Ishikawa (cell line): ENCODE data around the gene MAP3K2.

Experiments
- CEBPB ChIP-seq: IDR thresholded peaks from 2 replicates; pipeline ENCODE4 v1.6.1; 2012
- CREB1 ChIP-seq: IDR thresholded peaks from 2 replicates; pipeline ENCODE4 v1.6.1; 2012; ENCODE audit warnings: low read depth
- EGR1 ChIP-seq: IDR thresholded peaks from 2 replicates; pipeline ENCODE4 v1.6.1; 2012
- EP300 ChIP-seq: IDR thresholded peaks from 2 replicates; pipeline ENCODE4 v1.6.1; 2012; ENCODE audit warnings: borderline replicate concordance
- FOXM1 ChIP-seq: IDR thresholded peaks from 2 replicates; pipeline ENCODE4 v1.6.1; 2012; ENCODE audit warnings: low read depth, borderline replicate concordance
- NFIC ChIP-seq: IDR thresholded peaks from 2 replicates; pipeline ENCODE4 v1.6.1; 2012
- RAD21 ChIP-seq: IDR thresholded peaks from 2 replicates; pipeline ENCODE4 v1.6.1; 2012; ENCODE audit warnings: low read depth
- REST ChIP-seq: IDR thresholded peaks from 2 replicates; pipeline ENCODE4 v1.6.1; 2012; ENCODE audit warnings: low read depth, mild to moderate bottlenecking
- TAF1 ChIP-seq: IDR thresholded peaks from 2 replicates; pipeline ENCODE4 v1.6.1; 2012; ENCODE audit warnings: low read depth, mild to moderate bottlenecking
- TCF12 ChIP-seq: IDR thresholded peaks from 2 replicates; pipeline ENCODE4 v1.6.1; 2012; ENCODE audit warnings: low read depth
- TEAD4 ChIP-seq: IDR thresholded peaks from 2 replicates; pipeline ENCODE4 v1.6.1; 2012
- USF1 ChIP-seq: IDR thresholded peaks from 2 replicates; pipeline ENCODE4 v1.6.1; 2012
- YY1 ChIP-seq: IDR thresholded peaks from 2 replicates; pipeline ENCODE4 v1.6.1; 2012; ENCODE audit warnings: low read depth
- ZBTB7A ChIP-seq: IDR thresholded peaks from 2 replicates; pipeline ENCODE4 v1.6.1; 2012; ENCODE audit warnings: low read depth
- TF ChIP-seq, protein P1 (sequence below): IDR thresholded peaks from 2 replicates; pipeline ENCODE4 v1.6.1; 2012

Gene MAP3K2

DNA sequence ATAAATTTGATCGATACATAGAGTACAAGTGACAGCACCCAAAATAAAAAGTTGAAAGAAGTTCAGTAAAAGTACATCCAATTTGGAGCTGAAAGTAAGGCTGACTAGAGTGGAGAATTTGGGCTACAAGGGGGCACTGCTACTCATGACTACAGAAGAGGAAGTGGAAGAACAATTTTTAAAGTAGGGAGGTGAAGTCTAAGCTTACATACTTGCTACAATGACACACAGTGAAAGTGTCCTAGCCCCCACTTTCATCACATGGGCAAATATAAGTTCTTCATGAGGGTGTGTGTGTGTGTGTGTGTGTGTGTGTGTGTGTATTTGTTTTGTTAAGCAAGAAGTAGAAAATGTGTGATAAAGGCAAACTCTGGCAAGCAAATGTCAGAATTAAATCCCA, 45.7 kb downstream of the MAP3K2 start:
- TF ChIP-seq YY1 (no peak), RAD21 (no peak), TEAD4 (no peak), EP300 (no peak), REST (no peak), NFIC (no peak), TCF12 (no peak), EGR1 (no peak)
- TF ChIP-seq, protein P1, sequence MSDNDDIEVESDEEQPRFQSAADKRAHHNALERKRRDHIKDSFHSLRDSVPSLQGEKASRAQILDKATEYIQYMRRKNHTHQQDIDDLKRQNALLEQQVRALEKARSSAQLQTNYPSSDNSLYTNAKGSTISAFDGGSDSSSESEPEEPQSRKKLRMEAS: no peak

- TF ChIP-seq CREB1 (no peak), NFIC (no peak), TCF12 (no peak), TAF1 (no peak), YY1 (no peak), TEAD4 (no peak), RAD21 (no peak), EP300 (no peak), ZBTB7A (no peak), USF1 (no peak)
Observed at GRCh38 chr2:127332335-127332734, 55.4 kb downstream of the MAP3K2 start.

DNA sequence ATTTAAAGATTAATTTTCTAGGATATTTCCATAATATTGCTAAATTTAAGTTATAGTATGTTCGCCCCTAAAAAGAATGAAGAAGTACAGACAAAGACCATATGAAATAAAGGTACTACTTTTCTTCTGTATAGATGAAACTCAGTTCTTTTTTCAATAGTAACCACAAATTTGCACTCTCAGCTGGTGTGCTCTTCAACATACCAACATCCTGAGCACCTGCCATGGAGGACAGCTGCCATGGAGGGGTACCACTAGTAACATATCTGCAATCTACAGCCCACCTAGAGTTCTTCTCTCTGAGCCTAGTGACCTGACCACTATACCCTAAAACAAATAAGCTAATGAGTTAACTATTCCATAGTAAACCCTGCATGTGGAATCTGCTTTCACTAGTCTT, 57.0 kb downstream of the MAP3K2 start:
- TF ChIP-seq, protein P1: no peak
- TF ChIP-seq TCF12 (no peak), NFIC (no peak), RAD21 (no peak), EGR1 (no peak), FOXM1 (no peak), TEAD4 (no peak), CEBPB (no peak), YY1 (no peak), EP300 (no peak), CREB1 (no peak), ZBTB7A (no peak), REST (no peak), USF1 (no peak), TAF1 (no peak)

DNA sequence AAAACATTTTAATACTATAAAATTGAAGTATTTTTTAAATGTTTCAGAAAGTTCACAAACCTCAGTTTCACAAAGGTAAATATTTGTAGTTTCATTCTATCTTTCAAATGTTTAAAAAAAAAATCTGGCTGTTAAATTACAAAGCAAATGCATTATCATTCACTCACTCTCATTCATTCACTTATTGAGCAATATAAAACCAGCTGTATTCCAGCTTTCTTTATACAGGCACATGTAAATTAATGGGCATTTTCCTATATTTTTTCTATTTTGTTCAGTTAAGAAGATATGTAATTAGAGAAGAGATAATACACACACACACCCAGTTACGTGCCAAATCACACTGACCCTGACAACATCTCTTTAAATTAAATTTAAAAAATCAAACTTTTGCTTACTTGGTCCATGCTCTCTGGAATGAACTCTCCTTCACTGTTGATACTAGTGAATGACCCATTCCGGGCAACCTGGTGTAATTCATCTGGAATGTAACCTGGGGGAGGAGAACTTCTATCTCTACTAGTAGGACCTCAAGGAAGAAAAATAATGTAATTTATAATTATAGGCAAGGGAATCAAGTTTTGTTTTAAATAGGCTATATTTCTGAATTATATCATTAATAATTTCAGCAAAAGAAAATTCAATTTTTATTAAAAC, 61.4 kb downstream of the MAP3K2 start:
- TF ChIP-seq ZBTB7A (no peak), NFIC (no peak), EGR1 (no peak), TEAD4 (no peak), CREB1 (no peak), TCF12 (no peak)

- TF ChIP-seq REST (no peak), FOXM1 (no peak), EGR1 (no peak), YY1 (no peak), ZBTB7A (no peak), TEAD4 (no peak), RAD21 (peak; percentile 56)
Observed at GRCh38 chr2:127324635-127325034, 63.1 kb downstream of the MAP3K2 start.
